GM18861 (cell line): Measurements from ENCODE around the gene C6orf58.
A peak's percentile ranks its signal among the peaks of the same experiment; 100 is the strongest.

Source experiments
- ATAC-seq: cut with Tn5 transposase; IDR thresholded peaks from one replicate; pipeline ENCODE4 v1.9.1; 2021; ENCODE audit not compliant: unreplicated experiment

The C6orf58 gene

DNA sequence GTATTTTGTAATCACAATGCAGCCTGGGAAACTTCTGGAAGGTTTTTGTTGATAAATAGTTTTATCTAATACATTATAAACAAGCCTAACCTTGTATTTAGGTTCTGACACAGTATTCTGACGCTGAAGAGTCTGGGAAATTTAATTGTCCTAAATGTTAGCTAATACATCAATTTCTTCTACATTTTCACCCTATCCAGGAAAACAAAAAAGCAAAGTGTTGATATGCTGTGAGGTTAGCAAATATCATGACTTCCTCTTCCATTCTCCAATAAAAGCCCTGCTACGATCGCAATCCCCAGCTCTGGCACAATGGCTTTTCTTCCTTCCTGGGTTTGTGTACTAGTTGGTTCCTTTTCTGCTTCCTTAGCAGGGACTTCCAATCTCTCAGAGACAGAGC is at the start of gene C6orf58:
C6orf58 (plus strand) TSS at position 301 of the 400 bp plus-strand sequence; CDS start at position 313, 12 bp downstream.
- ATAC-seq, result no peak

DNA sequence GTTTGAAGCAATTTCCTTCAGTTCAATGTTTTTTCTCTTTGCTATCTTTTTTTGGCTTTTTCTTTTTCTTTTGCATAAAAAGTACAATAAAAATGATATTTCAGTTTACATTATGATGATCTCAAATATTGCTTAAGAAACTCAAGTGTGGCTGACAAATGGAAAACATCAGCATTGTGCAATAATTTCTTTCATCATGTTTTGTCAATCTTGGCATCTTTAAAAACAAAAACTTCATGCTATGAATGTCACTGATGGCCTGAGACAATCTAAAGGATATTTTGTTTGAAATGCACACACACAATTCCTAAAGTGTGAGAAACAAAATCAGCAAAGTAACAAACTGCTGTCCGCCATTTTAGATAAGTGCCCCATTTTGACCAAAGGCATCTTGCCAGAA is 44.0 kb upstream of the C6orf58 start:
- no peak for ATAC-seq

DNA sequence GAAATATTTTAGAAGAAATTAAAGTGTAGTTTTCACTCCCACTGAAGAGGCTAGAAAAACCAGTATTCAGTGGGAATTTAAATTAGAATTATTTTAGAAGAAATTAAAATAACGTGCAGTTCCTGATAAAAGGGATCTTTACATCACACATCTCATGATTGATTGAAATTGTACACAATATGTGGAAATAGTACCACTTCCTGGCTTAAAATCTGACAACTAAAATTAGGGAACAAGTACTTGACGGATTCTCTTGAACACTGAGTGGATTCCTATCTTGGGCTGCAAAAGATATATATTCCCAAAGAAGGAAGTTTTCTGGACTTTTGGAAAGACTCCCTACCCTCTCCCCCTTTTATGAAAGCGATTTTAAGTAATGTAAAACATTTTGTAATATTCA is 43.2 kb upstream of the C6orf58 start:
- ATAC-seq, result no peak

DNA sequence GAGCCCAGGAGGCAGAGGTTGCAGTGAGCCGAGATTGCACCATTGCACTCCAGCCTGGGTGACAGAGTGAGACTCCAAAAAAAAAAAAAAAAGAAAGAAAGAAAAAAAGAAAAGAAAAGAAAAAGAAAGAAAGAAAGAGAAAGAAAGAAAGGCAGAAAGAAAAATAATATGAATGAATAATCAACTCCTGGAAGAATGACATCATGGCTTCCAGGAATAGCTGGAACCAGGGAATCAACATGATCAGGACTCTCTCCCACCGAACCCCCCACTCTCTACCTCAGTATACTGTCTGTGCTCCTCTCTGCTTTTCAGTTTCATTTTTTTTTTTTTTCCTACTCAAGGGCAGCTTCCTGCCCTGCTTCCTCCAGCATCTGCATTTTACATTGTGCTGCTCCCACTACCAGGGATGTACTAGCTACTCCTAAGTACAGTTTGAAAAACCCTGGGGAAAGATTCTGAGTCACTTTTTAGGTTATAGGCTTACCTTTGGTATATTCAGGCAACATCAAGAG is 38.2 kb upstream of the C6orf58 start:
- ATAC-seq, result no peak

DNA sequence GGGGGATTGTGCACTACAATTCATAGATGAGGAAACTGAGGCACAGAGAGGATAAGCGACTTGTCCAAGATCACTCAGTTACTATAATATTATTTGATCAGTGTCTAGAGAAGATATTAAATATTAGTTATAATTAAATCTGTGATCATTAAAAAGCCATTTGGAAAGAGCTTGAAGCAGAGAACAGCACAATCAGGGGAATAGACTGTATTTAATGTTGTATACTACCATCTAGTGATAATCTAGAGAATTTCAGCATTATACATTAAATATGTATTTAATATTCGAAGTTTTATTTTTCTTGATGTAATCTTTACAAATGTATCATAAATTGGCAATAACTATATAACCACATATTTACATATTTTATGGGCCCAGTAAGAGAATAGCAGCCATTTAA is 37.7 kb upstream of the C6orf58 start:
- peak; percentile 61 for ATAC-seq

DNA sequence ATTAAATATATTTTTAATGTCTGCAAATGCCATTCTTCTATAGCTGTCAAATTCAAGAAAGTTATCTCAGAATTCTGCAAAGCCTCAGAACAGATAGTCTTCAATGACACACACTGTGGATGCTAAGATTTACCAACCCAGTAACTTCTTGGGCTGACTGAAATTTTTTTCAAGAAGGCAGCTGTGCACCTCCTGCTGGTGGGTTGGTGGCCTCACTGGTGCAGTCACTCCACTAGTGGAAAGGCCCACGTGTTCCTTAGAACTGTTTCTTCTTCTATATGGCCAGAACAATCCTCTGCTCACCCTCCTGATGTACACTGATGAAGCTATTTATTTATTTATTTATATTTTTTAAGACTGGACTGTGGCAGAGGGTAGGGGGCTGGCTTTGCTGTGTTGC is 29.8 kb upstream of the C6orf58 start:
- ATAC-seq, result peak; percentile 47

DNA sequence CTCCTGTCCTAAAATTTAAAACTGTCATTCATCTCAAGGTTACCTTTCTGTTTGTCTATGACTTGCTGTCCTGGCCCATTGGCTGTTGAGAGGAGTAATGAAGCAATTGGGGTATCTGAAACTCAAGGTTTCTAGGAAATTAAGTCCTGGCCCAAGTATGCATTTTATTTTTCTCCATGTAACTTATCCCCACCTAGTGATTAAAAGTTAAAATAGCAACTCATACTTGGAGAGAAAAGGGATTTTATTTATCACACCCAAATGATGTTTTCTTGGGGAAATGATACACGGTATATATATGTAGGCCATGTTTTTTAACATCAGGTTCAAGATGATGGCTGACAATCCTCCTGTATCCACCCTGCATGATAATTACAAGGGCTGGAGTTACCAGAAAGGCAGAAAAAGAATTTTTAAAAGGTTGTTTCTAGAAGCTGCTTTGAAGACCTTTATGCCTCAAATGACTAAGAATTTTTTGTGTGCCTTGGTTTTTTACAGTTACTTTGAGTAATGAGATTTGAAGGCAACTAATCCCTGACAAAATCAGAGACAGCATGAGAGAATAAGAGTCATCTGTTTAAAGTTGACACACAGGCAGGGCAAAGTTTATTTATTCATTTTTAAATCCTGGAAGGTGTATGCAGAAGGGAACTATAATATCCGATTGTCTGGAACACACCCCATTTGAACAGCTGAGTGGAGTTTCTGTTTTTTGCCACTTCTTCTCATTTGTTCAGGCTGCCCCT is 28.9 kb upstream of the C6orf58 start:
- no peak for ATAC-seq

DNA sequence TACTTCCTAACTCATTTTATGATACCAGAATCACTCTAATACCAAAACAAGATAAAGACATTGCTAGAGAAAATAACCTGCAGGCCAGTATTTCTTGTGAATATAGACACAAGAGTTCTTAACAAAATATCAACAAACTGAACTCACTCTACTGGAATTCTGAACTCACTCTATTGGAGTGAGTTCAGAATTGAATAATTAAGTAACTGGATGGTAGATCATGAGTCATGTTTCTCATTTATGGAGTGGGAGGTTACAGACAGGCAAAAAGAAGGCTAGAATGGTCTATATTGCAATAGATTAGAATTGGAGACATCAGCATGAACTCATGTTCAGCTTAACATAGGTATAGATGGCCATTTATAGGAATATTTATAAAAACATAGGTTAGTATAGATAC is 26.6 kb upstream of the C6orf58 start:
- ATAC-seq, result no peak

DNA sequence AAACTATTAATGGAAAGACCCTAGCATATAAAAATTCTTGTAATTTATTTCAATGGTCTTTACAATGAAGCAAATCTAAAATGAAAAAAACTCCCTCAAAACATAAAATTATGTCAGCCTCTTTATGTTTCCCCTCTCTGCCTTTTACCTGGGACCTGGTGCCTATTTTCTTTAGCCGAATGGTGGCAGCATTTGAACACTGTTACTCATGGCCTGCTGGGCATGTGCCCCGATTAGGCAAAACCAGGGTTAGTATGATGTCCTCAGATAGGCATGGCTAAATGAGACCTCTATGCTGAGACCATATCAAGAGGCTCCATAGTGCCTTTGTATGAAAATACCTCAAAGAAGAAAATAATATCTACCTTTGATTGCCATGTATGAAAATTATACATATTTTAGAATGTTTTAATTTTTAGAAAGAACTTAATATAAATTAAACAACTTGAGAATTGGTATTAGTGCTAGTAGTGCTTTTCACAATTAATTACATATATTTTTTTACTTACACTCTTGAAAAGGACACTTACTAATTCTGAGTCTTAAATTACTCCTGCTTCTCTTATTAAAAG is 22.5 kb upstream of the C6orf58 start:
- ATAC-seq, result peak; percentile 50

DNA sequence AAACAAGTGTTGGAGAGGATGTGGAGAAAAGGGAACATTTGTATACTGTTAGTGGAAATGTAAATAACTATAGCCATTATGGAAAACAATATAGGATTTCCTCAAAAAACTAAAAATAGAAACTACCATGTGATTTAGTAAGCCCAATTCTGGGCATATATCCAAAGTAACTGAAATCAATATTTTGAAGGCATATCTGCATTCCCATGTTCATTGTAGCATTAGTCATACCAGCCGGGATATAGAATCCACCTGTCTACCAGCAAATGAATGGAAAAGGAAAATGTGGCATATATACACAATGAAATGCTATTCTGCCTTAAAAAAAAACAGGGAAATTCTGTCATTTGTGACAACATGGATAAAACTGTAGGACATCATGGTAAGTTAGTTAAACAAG is 15.3 kb upstream of the C6orf58 start:
- ATAC-seq, result no peak

DNA sequence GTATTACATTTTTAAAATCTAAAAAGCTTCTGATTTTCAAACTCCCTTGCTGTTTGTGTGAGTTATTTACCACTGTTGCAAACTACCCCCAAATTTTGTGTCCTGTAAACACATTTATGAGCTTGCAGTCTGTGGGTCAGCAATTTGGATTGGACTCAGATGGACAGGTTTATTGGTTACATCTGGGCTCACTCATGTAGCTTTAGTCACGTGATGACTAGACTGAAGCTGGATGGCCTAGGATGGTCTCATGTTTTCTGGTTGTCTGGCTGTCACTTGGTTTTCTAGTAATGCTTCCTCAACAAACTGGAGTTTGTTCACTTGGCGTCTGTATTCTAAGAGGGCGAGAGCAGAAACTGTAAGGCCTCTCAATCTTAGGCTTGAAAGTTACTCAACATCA is 12.2 kb upstream of the C6orf58 start:
- ATAC-seq, result no peak

DNA sequence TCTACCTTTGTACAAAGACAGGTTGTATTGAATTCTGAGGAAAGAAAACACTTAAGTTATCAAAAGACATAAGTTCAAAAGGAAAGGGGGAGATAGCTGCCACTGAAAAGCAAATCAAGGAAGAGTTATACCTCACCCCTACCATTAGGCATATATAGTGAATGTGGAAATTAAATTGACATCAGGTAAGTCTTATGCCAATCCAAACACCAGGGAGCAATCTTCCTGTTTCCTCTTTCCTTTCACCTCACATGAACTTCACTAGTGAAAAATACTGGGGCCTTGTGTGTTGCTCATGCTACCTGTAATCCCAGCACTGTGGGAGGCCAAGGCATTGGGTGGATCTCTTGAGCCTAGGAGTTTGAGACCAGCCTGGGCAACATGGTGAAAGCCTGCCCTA is 10.9 kb upstream of the C6orf58 start:
- no peak for ATAC-seq

DNA sequence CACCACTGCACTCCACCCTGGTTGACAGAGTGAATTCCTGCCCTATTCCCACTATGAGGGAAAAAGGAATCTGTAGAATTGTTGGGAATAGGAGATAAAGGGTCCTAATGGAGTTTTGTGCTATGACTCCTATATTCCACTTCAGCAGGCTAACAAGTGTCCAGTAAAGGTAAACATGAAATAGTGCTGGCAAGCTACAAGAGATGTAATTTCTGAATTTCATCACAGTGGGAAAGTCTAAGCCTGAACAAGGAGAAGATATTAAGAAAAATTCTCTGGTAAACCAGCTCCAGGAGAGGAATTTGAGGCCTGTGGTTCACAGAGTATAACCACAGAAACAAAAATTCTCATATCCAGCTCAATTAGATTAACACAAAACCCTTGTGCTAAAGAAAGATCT is 10.3 kb upstream of the C6orf58 start:
- no peak for ATAC-seq

DNA sequence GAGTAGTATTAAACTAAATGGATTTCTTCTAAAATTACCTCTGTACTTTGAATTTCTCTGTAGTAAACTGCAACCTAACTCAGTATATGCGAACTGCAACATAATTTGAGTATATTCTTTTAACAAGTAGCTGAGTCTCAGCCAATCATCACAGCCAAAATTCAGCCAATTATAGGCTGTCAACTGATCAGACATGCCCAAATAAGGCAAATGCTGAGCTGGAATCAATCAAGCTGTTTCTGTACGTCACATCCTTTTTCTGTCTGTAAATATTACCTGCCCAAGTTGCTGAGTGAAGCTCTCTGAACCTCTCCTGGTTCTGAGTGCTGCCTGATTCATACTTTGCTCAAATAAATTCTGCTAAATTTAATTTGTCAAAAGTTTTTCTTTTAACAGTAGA is 9.5 kb upstream of the C6orf58 start:
- no peak for ATAC-seq

DNA sequence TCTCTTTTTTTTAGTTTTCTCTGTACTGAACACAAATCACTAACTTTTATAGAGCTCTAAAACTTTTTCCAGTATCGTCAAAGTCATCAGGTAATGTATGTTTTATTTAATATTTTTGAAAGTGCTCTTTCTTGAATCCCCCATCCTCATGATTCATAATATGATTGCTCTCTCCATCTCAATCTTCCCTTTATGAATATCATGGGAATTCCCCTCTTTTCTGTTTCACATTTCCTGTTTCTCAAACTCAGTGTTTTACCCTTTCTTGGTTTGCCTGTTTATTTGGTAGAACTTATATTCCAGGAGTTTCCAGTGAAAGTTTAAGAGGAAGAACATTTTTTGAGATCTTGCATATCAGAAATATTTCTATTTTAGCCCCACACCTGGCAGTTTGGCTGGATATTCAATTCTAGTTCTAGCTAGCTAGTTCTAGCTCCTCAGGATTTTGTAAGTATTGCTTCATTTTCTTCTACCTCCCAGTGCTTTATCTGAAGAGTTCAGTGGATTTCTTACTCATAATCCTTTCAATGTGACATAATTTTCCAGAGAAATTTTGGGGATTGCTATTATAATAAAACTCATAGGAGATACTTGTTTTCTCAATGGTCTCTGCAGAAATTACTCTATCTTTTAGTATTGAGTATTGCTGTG is 6.1 kb upstream of the C6orf58 start:
- peak; percentile 85 for ATAC-seq

DNA sequence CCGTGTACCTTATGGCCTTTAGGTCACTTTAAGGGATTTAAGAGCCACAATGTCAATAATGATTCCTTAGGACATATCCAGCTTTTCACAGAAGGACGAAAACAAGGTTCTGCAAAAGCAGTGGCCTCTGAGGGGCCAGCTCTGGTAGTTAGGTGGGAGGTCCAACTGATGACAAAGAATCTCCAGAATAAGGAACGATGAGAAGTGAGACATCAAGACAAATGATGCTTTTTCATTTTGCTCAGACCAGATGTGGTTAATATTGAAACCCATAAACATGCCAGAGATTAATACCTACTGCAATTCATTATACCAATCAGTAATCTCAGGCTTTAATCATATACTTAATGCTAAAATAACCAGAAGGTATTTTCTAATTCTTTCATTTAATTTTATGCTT is 1.9 kb downstream of the C6orf58 start:
- ATAC-seq, result no peak

DNA sequence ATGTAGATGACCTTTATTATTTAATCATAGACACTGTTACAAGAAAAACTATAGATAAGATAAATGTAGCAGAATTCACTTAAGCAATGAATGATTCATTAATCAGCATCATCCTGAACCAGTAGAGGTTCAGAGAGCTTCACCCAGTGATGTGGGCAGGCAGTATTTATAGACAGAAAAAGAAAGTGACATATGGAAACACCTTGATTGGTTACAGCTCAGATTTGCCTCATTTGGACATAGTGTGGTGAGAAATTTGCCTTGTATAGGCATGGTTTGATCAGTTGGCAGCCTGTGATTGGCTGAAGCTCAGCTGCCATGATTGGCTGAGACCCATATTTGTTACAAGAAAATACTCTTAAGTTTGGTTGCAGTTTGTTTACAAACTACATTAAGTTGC is 4.6 kb downstream of the C6orf58 start:
- peak; percentile 35 for ATAC-seq

DNA sequence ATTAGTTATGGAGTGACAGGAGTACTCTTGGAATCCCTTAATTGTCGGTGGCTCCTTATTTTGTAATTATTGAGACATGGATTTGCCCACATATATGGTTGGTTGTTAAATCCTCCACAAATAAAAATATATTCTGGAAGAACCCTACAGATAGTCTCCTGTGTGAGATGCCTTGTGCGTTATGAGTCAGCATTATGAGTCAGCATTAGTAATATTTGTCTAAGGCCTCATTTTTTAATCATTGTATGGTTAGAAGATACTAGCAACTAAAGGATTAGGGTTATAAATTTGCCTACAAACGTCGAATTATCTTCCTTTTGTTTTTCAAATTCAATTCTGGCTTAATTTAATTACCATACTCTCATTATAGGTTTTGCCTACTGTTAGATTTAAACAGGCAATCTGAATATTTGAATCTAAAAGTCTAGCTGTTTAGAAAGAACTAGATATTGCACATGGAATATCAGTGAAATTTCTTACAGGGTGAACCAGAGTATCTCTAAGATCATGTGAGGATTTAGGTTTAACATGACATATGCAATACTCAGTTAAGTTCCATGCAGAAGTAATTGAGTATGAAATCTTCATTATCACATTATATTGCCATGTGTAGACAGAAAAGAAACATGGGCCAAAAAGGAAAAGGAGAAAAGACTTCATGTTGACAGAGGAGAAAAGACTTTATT is 5.9 kb downstream of the C6orf58 start:
- peak; percentile 39 for ATAC-seq

DNA sequence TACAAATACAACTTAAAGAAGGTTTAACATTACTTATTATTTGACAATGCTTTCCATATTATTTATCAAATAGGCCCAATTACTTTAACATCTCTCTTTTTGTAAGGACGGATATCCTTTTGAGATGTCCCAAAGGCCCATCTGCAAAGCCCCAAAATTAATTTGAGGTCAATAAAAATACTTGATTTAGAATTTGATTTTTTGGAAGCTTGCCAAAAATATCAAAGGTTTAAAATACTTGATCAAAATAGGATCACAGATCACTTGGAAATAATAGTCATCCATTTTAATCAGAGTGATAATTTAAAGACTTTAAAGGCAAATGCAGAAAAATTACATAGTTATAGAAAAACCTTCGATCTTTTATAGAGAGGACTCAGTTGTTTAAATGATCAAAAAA is 8.1 kb downstream of the C6orf58 start:
- ATAC-seq, result no peak

DNA sequence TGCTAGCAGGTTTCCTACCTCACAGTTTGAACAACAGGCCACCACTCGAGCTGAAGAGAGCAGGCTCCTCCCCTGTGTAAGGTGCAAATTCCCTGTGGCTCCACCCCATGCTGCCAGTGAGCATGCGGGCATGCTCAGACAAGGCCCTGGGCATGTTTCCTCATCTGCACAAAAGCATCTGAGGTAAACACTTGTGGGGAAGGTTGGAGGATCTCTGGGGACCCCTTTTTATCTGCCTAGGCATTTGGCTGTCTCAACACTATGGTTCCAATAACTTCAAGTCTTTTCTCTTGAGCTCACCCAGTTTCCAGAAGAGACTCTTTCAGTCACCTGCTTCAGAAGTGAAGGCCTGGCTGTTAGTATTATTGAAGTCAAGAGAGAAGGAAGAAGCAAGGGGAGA is 9.4 kb downstream of the C6orf58 start:
- no peak for ATAC-seq

DNA sequence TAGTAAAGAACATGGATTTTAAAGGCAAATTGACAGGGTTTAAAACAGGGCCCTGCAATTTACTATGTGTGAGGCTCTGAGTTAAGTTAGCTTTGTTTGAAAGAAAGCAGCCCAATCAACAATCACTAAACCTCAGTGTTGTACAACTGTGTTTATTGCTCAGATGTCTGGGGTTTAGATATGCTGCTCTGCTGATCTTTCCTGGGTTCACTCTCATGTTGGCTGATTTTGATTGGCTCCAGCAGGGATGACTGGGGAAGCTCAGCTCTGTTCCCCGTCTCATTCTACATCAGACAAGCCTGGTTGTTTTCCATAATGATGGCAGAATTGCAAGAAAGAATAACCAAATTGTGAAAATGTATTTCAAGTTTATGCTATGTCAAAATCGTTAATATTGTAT is 10.9 kb downstream of the C6orf58 start:
- no peak for ATAC-seq

DNA sequence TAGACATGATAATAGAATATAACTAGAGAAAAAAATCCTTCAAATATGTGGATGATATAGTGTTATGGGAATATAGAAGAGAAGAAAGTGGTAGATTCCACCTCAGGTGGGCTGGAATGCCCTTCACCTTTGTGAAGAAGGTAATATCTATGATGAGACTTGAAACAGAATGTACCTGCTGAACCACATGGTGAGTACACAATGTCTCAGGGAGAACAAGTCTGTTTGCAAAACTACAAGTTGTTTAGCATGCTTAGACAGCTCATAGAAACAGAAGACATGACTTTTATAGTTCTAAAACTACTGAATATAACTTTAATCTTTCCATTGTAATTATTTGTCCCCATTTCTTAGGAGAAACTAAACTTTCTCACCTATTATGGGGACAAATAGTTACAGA is 12.2 kb downstream of the C6orf58 start:
- no peak for ATAC-seq
